ENCODE results near the gene FGD1.

DNA sequence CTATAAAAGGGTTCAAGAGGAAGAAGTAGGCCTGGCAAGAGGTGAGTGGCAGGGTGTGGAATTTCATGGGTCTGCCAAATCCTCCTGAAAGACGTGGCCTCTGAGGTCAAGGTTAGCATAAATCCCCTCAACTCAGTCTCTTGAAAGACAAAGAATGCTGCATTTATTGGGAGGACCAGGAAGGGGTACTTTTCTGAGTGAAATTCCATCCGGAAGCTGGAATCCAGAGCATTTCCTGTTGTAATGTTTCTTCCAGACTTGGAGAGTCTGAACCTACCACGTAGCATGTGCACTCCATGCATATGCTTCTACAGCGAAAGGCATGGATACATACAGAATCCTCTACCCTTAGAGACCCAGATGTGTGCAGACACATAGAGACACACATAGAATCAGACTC lies 13.4 kb upstream of the FGD1 start:
- TF ChIP-seq POLR2A (IDR thresholded peaks at IDR 0.05; ENCODE audit: low read depth, low read length) (no peak), POLR2AphosphoS5 (IDR thresholded peaks at IDR 0.05; ENCODE audit: low read depth, low read length) (no peak)
